Measurements from ENCODE around the gene MPZL2. TPM values are rescaled to one million over a fixed set of nuclear protein-coding genes. Genes with fewer than 3 reads are reported as not detected.

Gene MPZL2
- total RNA-seq, 1 experiment from 2014 or later = 51.5 TPM

DNA sequence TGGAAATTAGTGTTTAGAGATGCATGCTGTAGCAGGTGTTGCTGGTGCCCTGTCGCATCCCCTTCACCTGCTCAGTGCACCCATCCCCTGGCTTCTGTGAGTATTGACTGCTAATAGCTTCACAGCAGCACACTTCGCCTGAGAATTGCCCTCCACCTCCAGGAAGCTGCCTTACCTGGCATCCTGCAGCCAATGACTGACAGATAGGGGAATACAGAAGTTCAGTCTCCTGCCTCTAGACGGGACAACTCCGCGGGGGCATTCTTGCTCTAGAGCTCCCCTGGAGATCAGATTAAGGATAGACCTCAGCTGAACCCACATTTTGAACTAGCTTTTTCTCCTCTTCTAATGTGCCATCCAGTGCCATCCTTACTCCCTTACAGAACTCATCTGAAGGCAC is 31.1 kb upstream of the MPZL2 start:
- intact Hi-C loops (cut with micrococcal nuclease) = loop anchor here (1.0 to 5.0 kb wide), 2 partner anchors 58 to 192 kb away; no protein-coding TSS in a partner anchor
- no peak overlapping the region for H3K9ac ChIP-seq (ENCODE audit: low read length)

DNA sequence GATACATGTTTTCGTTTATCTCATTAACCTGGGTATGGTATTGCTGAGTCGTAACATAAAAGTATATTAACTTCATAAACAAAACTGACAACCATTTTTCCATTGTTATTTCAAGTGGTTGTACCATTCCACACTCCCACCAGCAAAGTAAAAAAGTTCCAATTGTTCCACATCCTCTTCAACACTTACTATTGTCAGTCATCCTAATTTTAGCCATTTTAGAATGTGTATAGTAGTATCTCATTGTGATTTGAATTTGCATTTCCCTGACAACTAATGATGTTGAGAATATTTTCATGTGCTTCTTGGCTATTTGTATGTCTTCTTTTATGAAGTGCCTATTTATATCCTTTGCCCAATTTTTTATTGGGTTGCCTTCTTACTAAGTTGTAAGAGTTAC is 30.0 kb upstream of the MPZL2 start:
- CTCF ChIA-PET = interaction anchor here (0.5 kb wide), 1 partner anchor 24 kb away, joined by 4 read pairs; no protein-coding TSS in a partner anchor
- intact Hi-C loops (cut with micrococcal nuclease) = no loop called here
- no peak overlapping the region for H3K27ac ChIP-seq (ENCODE audit: low read length)
- POLR2A ChIA-PET (ENCODE audit: unreplicated experiment) = no interaction called here
- peaks cover 17% of the 10 kb centered on the region for H3K4me1 ChIP-seq (ENCODE audit: insufficient read depth, low read length)
- ATAC-seq (no peak), DNase-seq (no peak)
- no peak overlapping the region for H3K4me3 ChIP-seq (ENCODE audit: low read length)
- H3K4me2 ChIP-seq (ENCODE audit: low read length) = no peak overlapping the region
- no peaks in the 10 kb centered on the region for H3K79me2 ChIP-seq (ENCODE audit: low read length)
- H3K9me3 ChIP-seq (ENCODE audit: low read length) = no peaks in the 10 kb centered on the region
- no peaks in the 10 kb centered on the region for H4K20me1 ChIP-seq (ENCODE audit: low read length)
- H3F3A ChIP-seq (ENCODE audit: low read length, unreplicated experiment) = no peaks in the 10 kb centered on the region
- H3K27me3 ChIP-seq (ENCODE audit: low read length) = no peaks in the 10 kb centered on the region
- no peak for TF ChIP-seq EZH2 (IDR thresholded peaks at IDR 0.05; ENCODE audit: low read length, unreplicated experiment)
- no peak for TF ChIP-seq EZH2phosphoT487 (IDR thresholded peaks at IDR 0.05; ENCODE audit: borderline replicate concordance, low read length)
- TF ChIP-seq, protein P1, sequence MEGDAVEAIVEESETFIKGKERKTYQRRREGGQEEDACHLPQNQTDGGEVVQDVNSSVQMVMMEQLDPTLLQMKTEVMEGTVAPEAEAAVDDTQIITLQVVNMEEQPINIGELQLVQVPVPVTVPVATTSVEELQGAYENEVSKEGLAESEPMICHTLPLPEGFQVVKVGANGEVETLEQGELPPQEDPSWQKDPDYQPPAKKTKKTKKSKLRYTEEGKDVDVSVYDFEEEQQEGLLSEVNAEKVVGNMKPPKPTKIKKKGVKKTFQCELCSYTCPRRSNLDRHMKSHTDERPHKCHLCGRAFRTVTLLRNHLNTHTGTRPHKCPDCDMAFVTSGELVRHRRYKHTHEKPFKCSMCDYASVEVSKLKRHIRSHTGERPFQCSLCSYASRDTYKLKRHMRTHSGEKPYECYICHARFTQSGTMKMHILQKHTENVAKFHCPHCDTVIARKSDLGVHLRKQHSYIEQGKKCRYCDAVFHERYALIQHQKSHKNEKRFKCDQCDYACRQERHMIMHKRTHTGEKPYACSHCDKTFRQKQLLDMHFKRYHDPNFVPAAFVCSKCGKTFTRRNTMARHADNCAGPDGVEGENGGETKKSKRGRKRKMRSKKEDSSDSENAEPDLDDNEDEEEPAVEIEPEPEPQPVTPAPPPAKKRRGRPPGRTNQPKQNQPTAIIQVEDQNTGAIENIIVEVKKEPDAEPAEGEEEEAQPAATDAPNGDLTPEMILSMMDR (conservative IDR thresholded peaks at IDR 0.05; ENCODE audit: low read depth, low read length) = no peak
- no peak overlapping the region for H3K9ac ChIP-seq (ENCODE audit: low read length)
- H3K36me3 ChIP-seq (ENCODE audit: low read depth, low read length) = no peaks in the 10 kb centered on the region
- no TSS peak for BruUV-seq (replicated peaks)
- no peak overlapping the region for H2AFZ ChIP-seq (ENCODE audit: low read length)
- no peaks in the 10 kb centered on the region for H3K9me2 ChIP-seq (replicated peaks; ENCODE audit: low read length)

More for the DNA sequence above, 31.1 kb upstream of the MPZL2 start:
- no TSS peak for BruUV-seq (replicated peaks)
- ATAC-seq (peak; percentile 11; the same call in 1 of the 2 replicates), DNase-seq (no peak)
- H3K36me3 ChIP-seq (ENCODE audit: low read depth, low read length) = no peaks in the 10 kb centered on the region
- no peaks in the 10 kb centered on the region for H3F3A ChIP-seq (ENCODE audit: low read length, unreplicated experiment)
- H3K9me2 ChIP-seq (replicated peaks; ENCODE audit: low read length) = no peaks in the 10 kb centered on the region
- no peaks in the 10 kb centered on the region for H4K20me1 ChIP-seq (ENCODE audit: low read length)
- no peak overlapping the region for H2AFZ ChIP-seq (ENCODE audit: low read length)
- ChIA-PET POLR2A (ENCODE audit: unreplicated experiment) (no interaction called here), CTCF (interaction anchor here (0.6 to 1.8 kb wide), 9 partner anchors 11 to 100 kb away, joined by 3 to 11 read pairs (median 3); no protein-coding TSS in a partner anchor)
- TF ChIP-seq, protein P1 (conservative IDR thresholded peaks at IDR 0.05; ENCODE audit: low read depth, low read length) = no peak
- TF ChIP-seq EZH2 (IDR thresholded peaks at IDR 0.05; ENCODE audit: low read length, unreplicated experiment) (no peak), EZH2phosphoT487 (IDR thresholded peaks at IDR 0.05; ENCODE audit: borderline replicate concordance, low read length) (no peak)
- H3K4me1 ChIP-seq (ENCODE audit: insufficient read depth, low read length) = peaks cover 17% of the 10 kb centered on the region
- H3K27ac ChIP-seq (ENCODE audit: low read length) = no peak overlapping the region
- no peaks in the 10 kb centered on the region for H3K27me3 ChIP-seq (ENCODE audit: low read length)
- H3K9me3 ChIP-seq (ENCODE audit: low read length) = no peaks in the 10 kb centered on the region
- no peaks in the 10 kb centered on the region for H3K79me2 ChIP-seq (ENCODE audit: low read length)
- H3K4me3 ChIP-seq (ENCODE audit: low read length) = no peak overlapping the region
- no peak overlapping the region for H3K4me2 ChIP-seq (ENCODE audit: low read length)

DNA sequence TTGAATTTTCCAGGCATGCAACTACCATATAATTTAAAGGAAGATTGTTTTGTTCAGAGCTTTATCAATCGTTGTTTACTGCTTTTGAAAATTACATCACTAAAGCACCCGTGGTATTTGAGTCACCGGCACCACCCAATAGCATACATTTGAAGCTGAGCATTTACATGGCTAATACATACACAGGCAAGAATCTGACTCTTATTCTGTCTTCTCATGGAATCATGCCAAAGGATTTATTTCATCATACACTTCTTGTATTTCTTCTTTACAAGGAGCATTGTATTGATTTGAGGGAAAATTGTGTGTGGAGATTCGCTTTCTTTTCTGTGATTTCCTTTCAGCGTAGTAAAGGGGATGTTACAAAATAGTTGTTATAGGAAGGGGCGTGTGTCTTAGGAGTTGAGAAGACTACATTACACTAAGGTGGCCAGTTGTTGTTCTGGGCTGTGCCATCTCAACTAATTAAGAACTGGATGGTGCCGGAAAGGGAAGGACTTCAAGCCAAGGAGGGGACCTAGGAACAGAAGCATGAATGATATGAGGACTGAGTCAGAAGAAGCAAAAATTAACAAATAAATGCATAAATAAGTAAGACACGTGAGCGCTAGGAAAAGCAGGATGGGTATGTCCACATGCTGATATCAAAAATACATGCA is 27.5 kb upstream of the MPZL2 start:
- H3K4me2 ChIP-seq (ENCODE audit: low read length) = peak overlapping the region; percentile 76
- H3K9me2 ChIP-seq (replicated peaks; ENCODE audit: low read length) = no peaks in the 10 kb centered on the region
- peak overlapping the region; percentile 56 for H2AFZ ChIP-seq (ENCODE audit: low read length)
- no peaks in the 10 kb centered on the region for H3K79me2 ChIP-seq (ENCODE audit: low read length)
- peak; percentile 50 for DNase-seq
- intact Hi-C loops (cut with micrococcal nuclease) = loop anchor here (1.0 to 2.0 kb wide), 3 partner anchors 27 to 146 kb away; partner anchors contain the start of gene MPZL2
- BruUV-seq (replicated peaks) = no TSS peak
- peak; percentile 27 for ATAC-seq
- TF ChIP-seq EZH2phosphoT487 (IDR thresholded peaks at IDR 0.05; ENCODE audit: borderline replicate concordance, low read length) = no peak
- TF ChIP-seq, protein P1 (conservative IDR thresholded peaks at IDR 0.05; ENCODE audit: low read depth, low read length) = no peak
- TF ChIP-seq EZH2 (IDR thresholded peaks at IDR 0.05; ENCODE audit: low read length, unreplicated experiment) = no peak
- peak overlapping the region; percentile 42; the same call in 1 of the 2 replicates for H3K4me3 ChIP-seq (ENCODE audit: low read length)
- no peaks in the 10 kb centered on the region for H3K9me3 ChIP-seq (ENCODE audit: low read length)
- no peak overlapping the region for H3K9ac ChIP-seq (ENCODE audit: low read length)
- no peaks in the 10 kb centered on the region for H3K27me3 ChIP-seq (ENCODE audit: low read length)
- ChIA-PET CTCF (interaction anchor here (0.5 to 1.4 kb wide), 5 partner anchors 14 to 96 kb away, joined by 3 to 33 read pairs (median 7); partner anchors contain the start of gene MPZL2), POLR2A (ENCODE audit: unreplicated experiment) (no interaction called here)
- H3K4me1 ChIP-seq (ENCODE audit: insufficient read depth, low read length) = peaks cover 28% of the 10 kb centered on the region
- no peaks in the 10 kb centered on the region for H3K36me3 ChIP-seq (ENCODE audit: low read depth, low read length)
- H3F3A ChIP-seq (ENCODE audit: low read length, unreplicated experiment) = no peaks in the 10 kb centered on the region
- no peaks in the 10 kb centered on the region for H4K20me1 ChIP-seq (ENCODE audit: low read length)
- no peak overlapping the region for H3K27ac ChIP-seq (ENCODE audit: low read length)
